WTC11 (cell line): ENCODE measurements around the gene CD40. TPM values are rescaled to one million over a fixed set of nuclear protein-coding genes. Genes with fewer than 3 reads are reported as not detected.

ENCODE experiments used
- ATAC-seq: fragments of 200-7000 bp; cut with Tn5 transposase; 2 replicates; pipeline ENCODE4 v1.10.0; 2021; ENCODE audit warnings: mild to moderate bottlenecking, moderate library complexity
- CTCF ChIA-PET: fragments of 300-600 bp; sonication (Branson Sonifier 250); formaldehyde crosslinking; loops from one replicate; lab custom pipeline; 2021; ENCODE audit warnings: antibody characterized with exemption; lab: Charles Lee
- POLR2A ChIA-PET: fragments of 350-600 bp; sonication (Branson Sonifier 250); formaldehyde crosslinking; loops from one replicate; lab custom pipeline; 2021; ENCODE audit warnings: antibody characterized with exemption; lab: Charles Lee
- DNase-seq: peaks from one replicate; pipeline ENCODE4 v3.0.0; 2021; ENCODE audit warnings: low spot score
- H3K27ac Mint-ChIP-seq: 2 replicates; pipeline ENCODE4 v1.8.0; 2021; ENCODE audit warnings: mixed read lengths
- H3K27me3 Mint-ChIP-seq: 2 replicates; pipeline ENCODE4 v1.8.0; 2021; ENCODE audit warnings: low read depth, mild to moderate bottlenecking, moderate library complexity, mixed read lengths
- H3K36me3 Mint-ChIP-seq: 2 replicates; pipeline ENCODE4 v1.8.0; 2021; ENCODE audit warnings: mixed read lengths
- H3K4me1 Mint-ChIP-seq: 2 replicates; pipeline ENCODE4 v1.8.0; 2022; ENCODE audit warnings: mixed read lengths
- H3K4me3 Mint-ChIP-seq: 2 replicates; pipeline ENCODE4 v1.8.0; 2021; ENCODE audit warnings: mild to moderate bottlenecking, moderate library complexity, mixed read lengths
- H3K9me3 Mint-ChIP-seq: 2 replicates; pipeline ENCODE4 v1.8.0; 2021; ENCODE audit warnings: mixed read lengths
- ELF4 ChIP-seq: sonication (generic); formaldehyde crosslinking; IDR thresholded peaks from 2 replicates; pipeline ENCODE4 v1.8.1; 2022; ENCODE audit warnings: low read depth, mild to moderate bottlenecking, moderate library complexity, missing genetic modification reagents
- GTF2I ChIP-seq: fragments of 250-450 bp; sonication (Bioruptor Pico); conservative IDR thresholded peaks from 2 replicates; pipeline ENCODE4 v1.4.0; 2021; ENCODE audit warnings: mild to moderate bottlenecking
- NR1H2 ChIP-seq: sonication (generic); formaldehyde crosslinking; IDR thresholded peaks from 2 replicates; pipeline ENCODE4 v1.9.0; 2021; ENCODE audit warnings: mild to moderate bottlenecking, moderate library complexity, missing genetic modification reagents
- NR2C2 ChIP-seq: sonication (generic); formaldehyde crosslinking; IDR thresholded peaks from 2 replicates; pipeline ENCODE4 v1.8.0; 2022; ENCODE audit warnings: mild to moderate bottlenecking, missing genetic modification reagents
- OVOL2 ChIP-seq: fragments of 250-450 bp; sonication (Bioruptor Pico); IDR thresholded peaks from 2 replicates; pipeline ENCODE4 v1.9.0; 2021; ENCODE audit warnings: mild to moderate bottlenecking, borderline replicate concordance
- PRRX2 ChIP-seq: fragments of 250-450 bp; sonication (Bioruptor Pico); IDR thresholded peaks from 2 replicates; pipeline ENCODE4 v1.8.0; 2021; ENCODE audit warnings: mild to moderate bottlenecking
- TP53 ChIP-seq: sonication (generic); formaldehyde crosslinking; IDR thresholded peaks from 2 replicates; pipeline ENCODE4 v1.8.1; 2023; ENCODE audit warnings: mild to moderate bottlenecking, missing genetic modification reagents
- total RNA-seq: library from RNA; stranded (reverse); gene quantifications from 3 replicates; pipeline ENCODE4 v1.2.3, GENCODE V29; 2021
- TF ChIP-seq, protein P1 (sequence below): fragments of 250-450 bp; sonication (Bioruptor Pico); IDR thresholded peaks from 2 replicates; pipeline ENCODE4 v1.9.0; 2021; ENCODE audit warnings: mild to moderate bottlenecking
- TF ChIP-seq, protein P2 (sequence below): sonication (generic); formaldehyde crosslinking; IDR thresholded peaks from 2 replicates; pipeline ENCODE4 v1.8.1; 2023; ENCODE audit warnings: mild to moderate bottlenecking, missing genetic modification reagents, borderline replicate concordance
- TF ChIP-seq, protein P3 (sequence below): fragments of 250-450 bp; sonication (Bioruptor Pico); IDR thresholded peaks from 2 replicates; pipeline ENCODE4 v1.9.0; 2021; ENCODE audit warnings: mild to moderate bottlenecking, borderline replicate concordance
- TF ChIP-seq, protein P4 (sequence below): sonication (generic); formaldehyde crosslinking; IDR thresholded peaks from 2 replicates; pipeline ENCODE4 v1.8.1; 2023; ENCODE audit warnings: mild to moderate bottlenecking, missing genetic modification reagents, moderate library complexity
- TF ChIP-seq, protein P5 (sequence below): sonication (generic); formaldehyde crosslinking; IDR thresholded peaks from 2 replicates; pipeline ENCODE4 v1.8.1; 2023; ENCODE audit warnings: mild to moderate bottlenecking, missing genetic modification reagents

Gene CD40
- total RNA-seq, 1 experiment from 2014 or later = 14.8 TPM

DNA sequence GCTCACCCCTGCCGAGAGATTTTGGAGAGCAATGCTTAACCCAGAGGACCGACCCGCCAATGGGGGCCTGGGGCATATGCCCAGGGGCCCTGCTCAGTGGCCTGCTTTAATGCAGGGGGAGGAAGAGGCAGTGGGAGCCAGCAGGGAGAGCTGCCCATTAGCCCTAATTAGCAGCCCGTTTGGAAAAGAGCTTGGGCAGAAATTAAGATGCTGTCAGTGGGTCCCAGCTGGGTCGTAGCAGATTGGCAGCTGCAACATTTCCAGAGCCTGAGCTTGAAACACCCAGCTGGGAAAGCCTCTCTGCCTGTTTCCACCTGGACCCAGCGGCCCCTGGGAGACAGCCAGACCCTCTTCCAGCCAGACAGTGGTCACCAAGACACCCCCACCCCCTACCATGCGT is 39.5 kb downstream of the CD40 start (continued):
- TF ChIP-seq, protein P1, sequence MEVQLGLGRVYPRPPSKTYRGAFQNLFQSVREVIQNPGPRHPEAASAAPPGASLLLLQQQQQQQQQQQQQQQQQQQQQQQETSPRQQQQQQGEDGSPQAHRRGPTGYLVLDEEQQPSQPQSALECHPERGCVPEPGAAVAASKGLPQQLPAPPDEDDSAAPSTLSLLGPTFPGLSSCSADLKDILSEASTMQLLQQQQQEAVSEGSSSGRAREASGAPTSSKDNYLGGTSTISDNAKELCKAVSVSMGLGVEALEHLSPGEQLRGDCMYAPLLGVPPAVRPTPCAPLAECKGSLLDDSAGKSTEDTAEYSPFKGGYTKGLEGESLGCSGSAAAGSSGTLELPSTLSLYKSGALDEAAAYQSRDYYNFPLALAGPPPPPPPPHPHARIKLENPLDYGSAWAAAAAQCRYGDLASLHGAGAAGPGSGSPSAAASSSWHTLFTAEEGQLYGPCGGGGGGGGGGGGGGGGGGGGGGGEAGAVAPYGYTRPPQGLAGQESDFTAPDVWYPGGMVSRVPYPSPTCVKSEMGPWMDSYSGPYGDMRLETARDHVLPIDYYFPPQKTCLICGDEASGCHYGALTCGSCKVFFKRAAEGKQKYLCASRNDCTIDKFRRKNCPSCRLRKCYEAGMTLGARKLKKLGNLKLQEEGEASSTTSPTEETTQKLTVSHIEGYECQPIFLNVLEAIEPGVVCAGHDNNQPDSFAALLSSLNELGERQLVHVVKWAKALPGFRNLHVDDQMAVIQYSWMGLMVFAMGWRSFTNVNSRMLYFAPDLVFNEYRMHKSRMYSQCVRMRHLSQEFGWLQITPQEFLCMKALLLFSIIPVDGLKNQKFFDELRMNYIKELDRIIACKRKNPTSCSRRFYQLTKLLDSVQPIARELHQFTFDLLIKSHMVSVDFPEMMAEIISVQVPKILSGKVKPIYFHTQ (CRISPR knock-in tag) = no peak

DNA sequence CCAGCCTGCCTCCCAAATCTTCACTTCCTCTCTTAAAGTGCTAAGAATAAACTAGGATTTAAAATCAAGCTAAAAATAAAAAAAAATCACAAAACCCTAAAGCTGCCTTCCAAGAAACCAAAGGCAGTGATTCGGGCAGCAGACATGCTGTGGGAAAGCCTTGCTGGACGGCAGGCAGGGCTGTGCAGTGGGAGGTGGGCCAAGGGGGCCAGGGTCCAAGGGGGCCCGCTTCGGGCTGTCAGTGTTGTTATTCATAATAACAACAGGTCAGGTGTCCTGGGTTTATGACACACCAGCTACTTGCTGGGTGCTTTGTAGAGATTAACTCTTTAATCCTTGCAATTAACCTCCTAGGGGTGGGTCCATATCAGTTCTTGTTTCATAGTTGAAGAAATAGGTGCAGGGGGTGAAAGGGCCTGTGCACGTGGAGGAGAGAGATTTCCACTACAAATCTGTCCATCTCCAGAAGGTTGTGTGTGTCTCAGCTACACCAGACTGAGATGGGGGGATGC is 40.4 kb downstream of the CD40 start:
- H3K27me3 Mint-ChIP-seq = peaks cover 3% of the 10 kb centered on the region; the same call in 1 of the 2 replicates
- TF ChIP-seq, protein P2, sequence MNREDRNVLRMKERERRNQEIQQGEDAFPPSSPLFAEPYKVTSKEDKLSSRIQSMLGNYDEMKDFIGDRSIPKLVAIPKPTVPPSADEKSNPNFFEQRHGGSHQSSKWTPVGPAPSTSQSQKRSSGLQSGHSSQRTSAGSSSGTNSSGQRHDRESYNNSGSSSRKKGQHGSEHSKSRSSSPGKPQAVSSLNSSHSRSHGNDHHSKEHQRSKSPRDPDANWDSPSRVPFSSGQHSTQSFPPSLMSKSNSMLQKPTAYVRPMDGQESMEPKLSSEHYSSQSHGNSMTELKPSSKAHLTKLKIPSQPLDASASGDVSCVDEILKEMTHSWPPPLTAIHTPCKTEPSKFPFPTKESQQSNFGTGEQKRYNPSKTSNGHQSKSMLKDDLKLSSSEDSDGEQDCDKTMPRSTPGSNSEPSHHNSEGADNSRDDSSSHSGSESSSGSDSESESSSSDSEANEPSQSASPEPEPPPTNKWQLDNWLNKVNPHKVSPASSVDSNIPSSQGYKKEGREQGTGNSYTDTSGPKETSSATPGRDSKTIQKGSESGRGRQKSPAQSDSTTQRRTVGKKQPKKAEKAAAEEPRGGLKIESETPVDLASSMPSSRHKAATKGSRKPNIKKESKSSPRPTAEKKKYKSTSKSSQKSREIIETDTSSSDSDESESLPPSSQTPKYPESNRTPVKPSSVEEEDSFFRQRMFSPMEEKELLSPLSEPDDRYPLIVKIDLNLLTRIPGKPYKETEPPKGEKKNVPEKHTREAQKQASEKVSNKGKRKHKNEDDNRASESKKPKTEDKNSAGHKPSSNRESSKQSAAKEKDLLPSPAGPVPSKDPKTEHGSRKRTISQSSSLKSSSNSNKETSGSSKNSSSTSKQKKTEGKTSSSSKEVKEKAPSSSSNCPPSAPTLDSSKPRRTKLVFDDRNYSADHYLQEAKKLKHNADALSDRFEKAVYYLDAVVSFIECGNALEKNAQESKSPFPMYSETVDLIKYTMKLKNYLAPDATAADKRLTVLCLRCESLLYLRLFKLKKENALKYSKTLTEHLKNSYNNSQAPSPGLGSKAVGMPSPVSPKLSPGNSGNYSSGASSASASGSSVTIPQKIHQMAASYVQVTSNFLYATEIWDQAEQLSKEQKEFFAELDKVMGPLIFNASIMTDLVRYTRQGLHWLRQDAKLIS (CRISPR knock-in tag) = no peak
- TF ChIP-seq, protein P3, sequence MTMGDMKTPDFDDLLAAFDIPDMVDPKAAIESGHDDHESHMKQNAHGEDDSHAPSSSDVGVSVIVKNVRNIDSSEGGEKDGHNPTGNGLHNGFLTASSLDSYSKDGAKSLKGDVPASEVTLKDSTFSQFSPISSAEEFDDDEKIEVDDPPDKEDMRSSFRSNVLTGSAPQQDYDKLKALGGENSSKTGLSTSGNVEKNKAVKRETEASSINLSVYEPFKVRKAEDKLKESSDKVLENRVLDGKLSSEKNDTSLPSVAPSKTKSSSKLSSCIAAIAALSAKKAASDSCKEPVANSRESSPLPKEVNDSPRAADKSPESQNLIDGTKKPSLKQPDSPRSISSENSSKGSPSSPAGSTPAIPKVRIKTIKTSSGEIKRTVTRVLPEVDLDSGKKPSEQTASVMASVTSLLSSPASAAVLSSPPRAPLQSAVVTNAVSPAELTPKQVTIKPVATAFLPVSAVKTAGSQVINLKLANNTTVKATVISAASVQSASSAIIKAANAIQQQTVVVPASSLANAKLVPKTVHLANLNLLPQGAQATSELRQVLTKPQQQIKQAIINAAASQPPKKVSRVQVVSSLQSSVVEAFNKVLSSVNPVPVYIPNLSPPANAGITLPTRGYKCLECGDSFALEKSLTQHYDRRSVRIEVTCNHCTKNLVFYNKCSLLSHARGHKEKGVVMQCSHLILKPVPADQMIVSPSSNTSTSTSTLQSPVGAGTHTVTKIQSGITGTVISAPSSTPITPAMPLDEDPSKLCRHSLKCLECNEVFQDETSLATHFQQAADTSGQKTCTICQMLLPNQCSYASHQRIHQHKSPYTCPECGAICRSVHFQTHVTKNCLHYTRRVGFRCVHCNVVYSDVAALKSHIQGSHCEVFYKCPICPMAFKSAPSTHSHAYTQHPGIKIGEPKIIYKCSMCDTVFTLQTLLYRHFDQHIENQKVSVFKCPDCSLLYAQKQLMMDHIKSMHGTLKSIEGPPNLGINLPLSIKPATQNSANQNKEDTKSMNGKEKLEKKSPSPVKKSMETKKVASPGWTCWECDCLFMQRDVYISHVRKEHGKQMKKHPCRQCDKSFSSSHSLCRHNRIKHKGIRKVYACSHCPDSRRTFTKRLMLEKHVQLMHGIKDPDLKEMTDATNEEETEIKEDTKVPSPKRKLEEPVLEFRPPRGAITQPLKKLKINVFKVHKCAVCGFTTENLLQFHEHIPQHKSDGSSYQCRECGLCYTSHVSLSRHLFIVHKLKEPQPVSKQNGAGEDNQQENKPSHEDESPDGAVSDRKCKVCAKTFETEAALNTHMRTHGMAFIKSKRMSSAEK = no peak
- TF ChIP-seq NR2C2 (CRISPR knock-in tag) (no peak), TP53 (CRISPR knock-in tag) (no peak), NR1H2 (CRISPR knock-in tag) (no peak), PRRX2 (CRISPR knock-in tag) (no peak), GTF2I (no peak), OVOL2 (CRISPR knock-in tag) (no peak), ELF4 (no peak)
- TF ChIP-seq, protein P4, sequence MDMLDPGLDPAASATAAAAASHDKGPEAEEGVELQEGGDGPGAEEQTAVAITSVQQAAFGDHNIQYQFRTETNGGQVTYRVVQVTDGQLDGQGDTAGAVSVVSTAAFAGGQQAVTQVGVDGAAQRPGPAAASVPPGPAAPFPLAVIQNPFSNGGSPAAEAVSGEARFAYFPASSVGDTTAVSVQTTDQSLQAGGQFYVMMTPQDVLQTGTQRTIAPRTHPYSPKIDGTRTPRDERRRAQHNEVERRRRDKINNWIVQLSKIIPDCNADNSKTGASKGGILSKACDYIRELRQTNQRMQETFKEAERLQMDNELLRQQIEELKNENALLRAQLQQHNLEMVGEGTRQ (CRISPR knock-in tag) = no peak
- TF ChIP-seq, protein P5, sequence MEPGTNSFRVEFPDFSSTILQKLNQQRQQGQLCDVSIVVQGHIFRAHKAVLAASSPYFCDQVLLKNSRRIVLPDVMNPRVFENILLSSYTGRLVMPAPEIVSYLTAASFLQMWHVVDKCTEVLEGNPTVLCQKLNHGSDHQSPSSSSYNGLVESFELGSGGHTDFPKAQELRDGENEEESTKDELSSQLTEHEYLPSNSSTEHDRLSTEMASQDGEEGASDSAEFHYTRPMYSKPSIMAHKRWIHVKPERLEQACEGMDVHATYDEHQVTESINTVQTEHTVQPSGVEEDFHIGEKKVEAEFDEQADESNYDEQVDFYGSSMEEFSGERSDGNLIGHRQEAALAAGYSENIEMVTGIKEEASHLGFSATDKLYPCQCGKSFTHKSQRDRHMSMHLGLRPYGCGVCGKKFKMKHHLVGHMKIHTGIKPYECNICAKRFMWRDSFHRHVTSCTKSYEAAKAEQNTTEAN (CRISPR knock-in tag) = no peak
- no peak overlapping the region for H3K27ac Mint-ChIP-seq
- H3K4me1 Mint-ChIP-seq = no peaks in the 10 kb centered on the region
- no peak for ATAC-seq
- H3K9me3 Mint-ChIP-seq = no peaks in the 10 kb centered on the region
- ChIA-PET CTCF (interaction anchor here (1.0 to 1.7 kb wide), 2 partner anchors 16 to 30 kb away, joined by 4 to 9 read pairs; no protein-coding TSS in a partner anchor), POLR2A (interaction anchor here (0.6 kb wide), 1 partner anchor 20 kb away, joined by 5 read pairs; no protein-coding TSS in a partner anchor)
- no peaks in the 10 kb centered on the region for H3K36me3 Mint-ChIP-seq
- no peak for DNase-seq
- no peak overlapping the region for H3K4me3 Mint-ChIP-seq
